ENCODE results near the gene ADGRV1. TPM values are rescaled to one million over a fixed set of nuclear protein-coding genes. Genes with fewer than 3 reads are reported as not detected.

ADGRV1 gene
- polyA plus RNA-seq, 1 of the 3 experiments (the other 2 are of a cell fraction), result 0.23 TPM

DNA sequence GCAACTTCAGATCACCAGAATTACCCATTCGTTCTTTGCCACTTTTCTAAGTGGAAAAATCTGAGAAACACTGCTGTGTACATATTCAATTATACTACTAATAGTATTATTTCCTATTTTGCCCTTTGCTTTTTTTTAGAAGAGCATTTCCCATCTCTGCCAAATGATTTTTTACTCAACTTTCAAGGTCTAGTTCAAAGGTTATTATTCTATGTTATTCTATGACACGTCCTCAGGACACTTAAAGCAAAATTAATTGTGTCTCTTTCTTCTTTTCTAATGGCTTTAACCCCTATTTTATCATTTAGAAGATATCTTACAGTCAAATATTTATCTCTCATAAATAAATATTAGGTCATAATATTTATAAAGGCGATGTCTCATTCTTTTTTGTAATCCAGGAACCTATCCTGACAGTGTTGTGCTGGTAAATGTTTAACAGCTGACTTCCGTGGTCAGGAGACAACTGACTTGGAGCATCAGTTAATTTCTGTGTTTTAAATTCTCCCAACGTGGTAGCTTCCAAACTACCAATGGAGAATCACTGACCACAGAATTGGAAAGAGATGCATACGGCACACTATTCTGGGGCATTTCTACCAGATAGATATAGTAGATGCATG, 449.3 kb downstream of the ADGRV1 start:
- Histone ChIP-seq H3K36me3 (replicated peaks in 1 of 2; ENCODE audit: control insufficient read depth in 1 of 2, insufficient read depth in 2 of 2, low read length in 1 of 2) (no peaks in the 10 kb centered on the region), H3K9me2 (no peaks in the 10 kb centered on the region), H3K9me3 (no peaks in the 10 kb centered on the region), H3K27ac (ENCODE audit: low read depth in 2 of 2, low read length in 1 of 2) (no peak overlapping the region), H3K4me3 (ENCODE audit: low read depth in 2 of 2, low read length in 1 of 2) (no peak overlapping the region), H3K27me3 (ENCODE audit: insufficient read depth) (no peaks in the 10 kb centered on the region), H4K20me1 (ENCODE audit: insufficient read depth) (no peaks in the 10 kb centered on the region), H3K9ac (no peak overlapping the region), H3K4me2 (no peak overlapping the region), H2AFZ (ENCODE audit: low read depth) (no peak overlapping the region), H3K79me2 (ENCODE audit: insufficient read depth) (no peaks in the 10 kb centered on the region), H3F3A (replicated peaks; ENCODE audit: insufficient read depth) (no peaks in the 10 kb centered on the region), H3K4me1 (ENCODE audit: control insufficient read depth in 1 of 2, insufficient read depth in 2 of 2, low read depth in 1 of 2, low read length in 1 of 2) (peaks cover 0 to 8% of the 10 kb centered on the region in 2 experiments; a peak in 1 of 4 replicates)
- POLR2A ChIA-PET, result no interaction called here
- CTCF ChIA-PET, result interaction anchor here (1.5 to 1.6 kb wide), 2 partner anchors 15 to 141 kb away, joined by 4 to 5 read pairs; no protein-coding TSS in a partner anchor
- 46% methylated on average over 6 of the region's 6 CpGs for WGBS (ENCODE audit: low lambda C conversion rate)
- TF ChIP-seq SIN3A (IDR thresholded peaks at IDR 0.05; ENCODE audit: borderline replicate concordance, low read depth, low read length), result no peak
- no peak for TF ChIP-seq NRF1 (IDR thresholded peaks at IDR 0.05; ENCODE audit: low read depth, low read length)
- TF ChIP-seq JUND (IDR thresholded peaks at IDR 0.05), result no peak
- TF ChIP-seq, protein P1, sequence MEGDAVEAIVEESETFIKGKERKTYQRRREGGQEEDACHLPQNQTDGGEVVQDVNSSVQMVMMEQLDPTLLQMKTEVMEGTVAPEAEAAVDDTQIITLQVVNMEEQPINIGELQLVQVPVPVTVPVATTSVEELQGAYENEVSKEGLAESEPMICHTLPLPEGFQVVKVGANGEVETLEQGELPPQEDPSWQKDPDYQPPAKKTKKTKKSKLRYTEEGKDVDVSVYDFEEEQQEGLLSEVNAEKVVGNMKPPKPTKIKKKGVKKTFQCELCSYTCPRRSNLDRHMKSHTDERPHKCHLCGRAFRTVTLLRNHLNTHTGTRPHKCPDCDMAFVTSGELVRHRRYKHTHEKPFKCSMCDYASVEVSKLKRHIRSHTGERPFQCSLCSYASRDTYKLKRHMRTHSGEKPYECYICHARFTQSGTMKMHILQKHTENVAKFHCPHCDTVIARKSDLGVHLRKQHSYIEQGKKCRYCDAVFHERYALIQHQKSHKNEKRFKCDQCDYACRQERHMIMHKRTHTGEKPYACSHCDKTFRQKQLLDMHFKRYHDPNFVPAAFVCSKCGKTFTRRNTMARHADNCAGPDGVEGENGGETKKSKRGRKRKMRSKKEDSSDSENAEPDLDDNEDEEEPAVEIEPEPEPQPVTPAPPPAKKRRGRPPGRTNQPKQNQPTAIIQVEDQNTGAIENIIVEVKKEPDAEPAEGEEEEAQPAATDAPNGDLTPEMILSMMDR (IDR thresholded peaks at IDR 0.05), result no peak
- TF ChIP-seq EP300 (IDR thresholded peaks at IDR 0.05; ENCODE audit: borderline replicate concordance in 1 of 2, low read depth in 1 of 2, low read length in 1 of 2), result no peak
- TF ChIP-seq GABPA (IDR thresholded peaks at IDR 0.05; ENCODE audit: low read depth), result no peak
- DNase-seq, result no peak

DNA sequence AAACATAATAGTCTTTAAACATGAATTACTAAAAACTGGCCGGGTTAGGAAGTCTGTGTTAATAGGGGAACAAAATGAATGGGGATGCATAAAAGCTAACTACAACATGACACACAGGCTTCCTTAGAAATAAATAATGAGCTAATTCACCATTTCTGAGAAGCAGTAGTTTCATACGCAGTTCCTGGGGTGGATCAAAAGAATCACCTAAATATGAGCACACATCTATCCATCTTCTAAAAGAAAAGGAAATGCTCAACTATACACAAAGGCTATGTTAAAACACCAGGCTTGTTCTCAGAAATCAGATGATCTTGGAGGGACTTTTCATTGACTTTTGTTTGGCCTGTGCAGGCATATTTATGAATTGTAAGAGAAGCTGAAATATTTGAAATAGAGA, 451.5 kb downstream of the ADGRV1 start:
- H3F3A ChIP-seq (replicated peaks; ENCODE audit: insufficient read depth), result no peaks in the 10 kb centered on the region
- TF ChIP-seq TCF12 (IDR thresholded peaks at IDR 0.05) (no peak), EP300 (IDR thresholded peaks at IDR 0.05; ENCODE audit: borderline replicate concordance in 1 of 2, low read depth in 1 of 2, low read length in 1 of 2) (no peak)
- TF ChIP-seq, protein P2, sequence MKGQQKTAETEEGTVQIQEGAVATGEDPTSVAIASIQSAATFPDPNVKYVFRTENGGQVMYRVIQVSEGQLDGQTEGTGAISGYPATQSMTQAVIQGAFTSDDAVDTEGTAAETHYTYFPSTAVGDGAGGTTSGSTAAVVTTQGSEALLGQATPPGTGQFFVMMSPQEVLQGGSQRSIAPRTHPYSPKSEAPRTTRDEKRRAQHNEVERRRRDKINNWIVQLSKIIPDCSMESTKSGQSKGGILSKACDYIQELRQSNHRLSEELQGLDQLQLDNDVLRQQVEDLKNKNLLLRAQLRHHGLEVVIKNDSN (IDR thresholded peaks at IDR 0.05; ENCODE audit: borderline replicate concordance, low read depth), result no peak
- WGBS (ENCODE audit: low lambda C conversion rate), result 82% methylated on average over 2 of the region's 2 CpGs
- no peak overlapping the region for H3K4me3 ChIP-seq (ENCODE audit: low read depth in 2 of 2, low read length in 1 of 2)
- H3K9me3 ChIP-seq, result no peaks in the 10 kb centered on the region
- H3K9ac ChIP-seq, result no peak overlapping the region
- no peaks in the 10 kb centered on the region for H3K79me2 ChIP-seq (ENCODE audit: insufficient read depth)
- no peaks in the 10 kb centered on the region for H3K36me3 ChIP-seq (replicated peaks in 1 of 2; ENCODE audit: control insufficient read depth in 1 of 2, insufficient read depth in 2 of 2, low read length in 1 of 2)
- peaks cover 0 to 8% of the 10 kb centered on the region in 2 experiments; a peak in 1 of 4 replicates for H3K4me1 ChIP-seq (ENCODE audit: control insufficient read depth in 1 of 2, insufficient read depth in 2 of 2, low read depth in 1 of 2, low read length in 1 of 2)
- no peaks in the 10 kb centered on the region for H3K27me3 ChIP-seq (ENCODE audit: insufficient read depth)
- no peak overlapping the region for H2AFZ ChIP-seq (ENCODE audit: low read depth)
- H4K20me1 ChIP-seq (ENCODE audit: insufficient read depth), result no peaks in the 10 kb centered on the region
- CTCF ChIA-PET, result interaction anchor here (0.6 to 0.8 kb wide), 2 partner anchors 12 to 377 kb away, joined by 3 read pairs; no protein-coding TSS in a partner anchor
- no peak overlapping the region for H3K27ac ChIP-seq (ENCODE audit: low read depth in 2 of 2, low read length in 1 of 2)
- POLR2A ChIA-PET, result no interaction called here
- no peak for DNase-seq
- no peaks in the 10 kb centered on the region for H3K9me2 ChIP-seq
- no peak overlapping the region for H3K4me2 ChIP-seq

DNA sequence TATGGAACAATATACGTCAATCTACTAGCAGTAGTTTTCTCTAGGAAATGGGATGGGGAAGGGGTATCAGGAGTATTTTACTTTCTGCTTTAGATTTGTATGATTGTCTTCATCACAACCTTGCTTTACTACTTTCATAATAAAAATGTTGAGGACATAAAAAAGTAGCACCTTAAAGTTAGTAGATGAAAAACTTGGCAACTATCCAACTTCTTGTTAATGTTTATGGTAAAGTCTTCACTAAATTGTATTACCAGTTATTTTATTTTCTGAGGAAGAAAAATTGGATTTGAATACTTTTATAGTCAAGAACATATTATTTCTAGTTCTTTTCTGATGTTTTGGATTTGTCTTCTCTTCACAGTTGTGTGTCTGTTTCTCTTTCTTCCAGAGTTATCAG, 452.4 kb downstream of the ADGRV1 start:
- no peaks in the 10 kb centered on the region for H3K9me2 ChIP-seq
- H3K36me3 ChIP-seq (replicated peaks in 1 of 2; ENCODE audit: control insufficient read depth in 1 of 2, insufficient read depth in 2 of 2, low read length in 1 of 2), result no peaks in the 10 kb centered on the region
- H3K27ac ChIP-seq (ENCODE audit: low read depth in 2 of 2, low read length in 1 of 2), result no peak overlapping the region
- DNase-seq, result no peak
- H3K79me2 ChIP-seq (ENCODE audit: insufficient read depth), result no peaks in the 10 kb centered on the region
- no peak overlapping the region for H3K4me2 ChIP-seq
- no peak overlapping the region for H3K9ac ChIP-seq
- H3K4me1 ChIP-seq (ENCODE audit: control insufficient read depth in 1 of 2, insufficient read depth in 2 of 2, low read depth in 1 of 2, low read length in 1 of 2), result peaks cover 0 to 8% of the 10 kb centered on the region in 2 experiments; a peak in 1 of 4 replicates
- H4K20me1 ChIP-seq (ENCODE audit: insufficient read depth), result no peaks in the 10 kb centered on the region
- 100% methylated on average over 1 of the region's 1 CpG for WGBS (ENCODE audit: low lambda C conversion rate)
- H3K9me3 ChIP-seq, result no peaks in the 10 kb centered on the region
- H2AFZ ChIP-seq (ENCODE audit: low read depth), result no peak overlapping the region
- H3F3A ChIP-seq (replicated peaks; ENCODE audit: insufficient read depth), result no peaks in the 10 kb centered on the region
- no peak overlapping the region for H3K4me3 ChIP-seq (ENCODE audit: low read depth in 2 of 2, low read length in 1 of 2)
- H3K27me3 ChIP-seq (ENCODE audit: insufficient read depth), result no peaks in the 10 kb centered on the region
- ChIA-PET CTCF (no interaction called here), POLR2A (no interaction called here)
- TF ChIP-seq, protein P3, sequence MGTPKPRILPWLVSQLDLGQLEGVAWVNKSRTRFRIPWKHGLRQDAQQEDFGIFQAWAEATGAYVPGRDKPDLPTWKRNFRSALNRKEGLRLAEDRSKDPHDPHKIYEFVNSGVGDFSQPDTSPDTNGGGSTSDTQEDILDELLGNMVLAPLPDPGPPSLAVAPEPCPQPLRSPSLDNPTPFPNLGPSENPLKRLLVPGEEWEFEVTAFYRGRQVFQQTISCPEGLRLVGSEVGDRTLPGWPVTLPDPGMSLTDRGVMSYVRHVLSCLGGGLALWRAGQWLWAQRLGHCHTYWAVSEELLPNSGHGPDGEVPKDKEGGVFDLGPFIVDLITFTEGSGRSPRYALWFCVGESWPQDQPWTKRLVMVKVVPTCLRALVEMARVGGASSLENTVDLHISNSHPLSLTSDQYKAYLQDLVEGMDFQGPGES (IDR thresholded peaks at IDR 0.05; ENCODE audit: low read depth, low read length), result no peak
- TF ChIP-seq TEAD4 (IDR thresholded peaks at IDR 0.05; ENCODE audit: borderline replicate concordance, insufficient read depth) (no peak), NFIC (IDR thresholded peaks at IDR 0.05; ENCODE audit: borderline replicate concordance) (no peak), CHD2 (IDR thresholded peaks at IDR 0.05; ENCODE audit: low read length, partially characterized antibody) (no peak), YY1 (IDR thresholded peaks at IDR 0.05; ENCODE audit: low read depth) (no peak), MXI1 (IDR thresholded peaks at IDR 0.05; ENCODE audit: low read depth, low read length) (no peak), ELF1 (IDR thresholded peaks at IDR 0.05) (no peak), JUND (IDR thresholded peaks at IDR 0.05) (no peak), RFX5 (IDR thresholded peaks at IDR 0.05; ENCODE audit: low read length) (no peak), NRF1 (IDR thresholded peaks at IDR 0.05; ENCODE audit: low read depth, low read length) (no peak)
- TF ChIP-seq, protein P2 (IDR thresholded peaks at IDR 0.05; ENCODE audit: borderline replicate concordance, low read depth), result no peak

Data from SK-N-SH (cell line).